PC-9 (cell line): ENCODE measurements around the gene KLF17.

ENCODE experiments used
- CTCF ChIP-seq: fragments of 200-600 bp; sonication (generic); conservative IDR thresholded peaks from 2 replicates; pipeline ENCODE4 v1.6.1; 2017; ENCODE audit warnings: mixed run types, antibody characterized with exemption, mild to moderate bottlenecking, moderate library complexity
- EZH2 ChIP-seq: fragments of 200-600 bp; sonication (generic); IDR thresholded peaks from 2 replicates; pipeline ENCODE4 v1.8.0; 2017; ENCODE audit warnings: antibody characterized with exemption, low read depth

GRCh38 chr1:44151808-44152207 is 33.2 kb downstream of the KLF17 start:
- TF ChIP-seq CTCF (no peak), EZH2 (no peak)
